HG03159 (cell line): ENCODE data around the gene SPINK13.
"Not testable (repeated sequence)": the region's sequence is repeated elsewhere in the genome, so short reads cannot be mapped to it uniquely, and the experiment has no call there.

Experiments
- ATAC-seq: cut with Tn5 transposase; IDR thresholded peaks from one replicate; pipeline ENCODE4 v1.9.1; 2021; ENCODE audit warnings: mild to moderate bottlenecking, moderate library complexity; ENCODE audit not compliant: unreplicated experiment

SPINK13 gene

GRCh38 chr5:148311484-148311883 is 42.9 kb downstream of the SPINK13 start:
- no peak for ATAC-seq

- no peak for ATAC-seq
These were observed 43.6 kb downstream of the SPINK13 start, which contains the start of gene SPINK7 for GRCh38 chr5:148312153-148312552. Gene SPINK7 (plus strand): TSS chr5:148312423. CDS start chr5:148312484, 61 bp downstream.

DNA sequence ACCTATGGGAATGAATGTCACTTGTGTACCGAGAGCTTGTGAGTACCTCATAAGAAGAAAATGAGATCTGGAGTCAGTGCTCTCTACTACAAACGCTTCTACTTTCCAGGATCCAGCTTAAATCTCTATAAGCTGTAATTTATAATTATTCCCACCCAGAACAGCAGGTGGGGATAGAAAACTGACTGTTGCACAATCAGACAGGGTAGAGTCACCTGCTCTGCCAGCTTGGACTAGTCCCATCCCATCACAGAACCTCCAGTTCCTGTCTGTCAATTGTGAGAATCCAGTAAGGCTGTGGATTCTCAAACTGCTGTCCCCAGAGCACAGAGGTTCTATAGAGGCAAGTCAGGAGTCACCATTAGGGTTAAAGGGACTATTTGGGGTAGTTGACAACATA is 45.6 kb downstream of the SPINK13 start:
- ATAC-seq: no peak

- no peak for ATAC-seq
These were observed 46.1 kb downstream of the SPINK13 start for GRCh38 chr5:148314731-148315130.

- not testable (repeated sequence) for ATAC-seq
These were observed 51.7 kb downstream of the SPINK13 start for GRCh38 chr5:148320011-148320963.

GRCh38 chr5:148333262-148333849 is 64.8 kb downstream of the SPINK13 start:
- no peak for ATAC-seq

DNA sequence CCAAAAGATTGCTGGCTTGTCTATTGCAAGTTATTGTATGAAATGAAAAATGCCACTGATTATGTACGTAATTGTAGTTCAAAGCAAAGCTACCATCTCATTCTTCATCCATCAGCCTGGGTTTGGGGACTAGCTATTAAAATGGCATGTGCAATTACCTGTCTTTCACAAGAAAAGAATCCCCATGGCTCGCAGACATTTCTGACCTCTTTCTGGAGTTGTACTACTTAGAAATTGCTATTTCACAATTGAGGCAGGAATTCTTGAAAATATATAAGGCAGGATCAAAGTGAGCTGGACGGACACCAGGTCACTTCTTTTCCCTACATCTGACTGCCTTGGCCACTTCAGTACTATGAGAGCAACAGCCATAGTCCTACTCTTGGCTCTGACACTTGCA is 66.7 kb downstream of the SPINK13 start, which contains the start of gene SPINK9:
SPINK9 (plus strand) TSS at position 301 of the 400 bp plus-strand sequence; CDS start at position 356, 55 bp downstream.
- ATAC-seq: no peak
